H1 (cell line): ENCODE data around the gene ACVRL1. TPM values are rescaled to one million over a fixed set of nuclear protein-coding genes. Genes with fewer than 3 reads are reported as not detected.

ENCODE experiments used
- CTCF ChIA-PET: fragments of 300-600 bp; sonication (Branson Sonifier 250); formaldehyde crosslinking; loops from one replicate; lab custom pipeline; 2021; ENCODE audit not compliant: partially characterized antibody; lab: Charles Lee
- POLR2A ChIA-PET: fragments of 300-600 bp; sonication (Branson Sonifier 250); formaldehyde crosslinking; loops from one replicate; lab custom pipeline; 2021; ENCODE audit warnings: inconsistent platforms; ENCODE audit not compliant: partially characterized antibody; lab: Charles Lee
- DNase-seq, 2 experiments: peaks; one replicate each; pipeline versions ENCODE4 v3.0.0 to v3.0.0-alpha.2; 2010 to 2022; ENCODE audit warnings: low spot score in 2 of 2, low read depth in 1 of 2, mixed read lengths in 1 of 2
- FAIRE-seq: peaks from 2 replicates; lab custom pipeline; 2011; peaks lifted over from hg19 to GRCh38; lab: Jason Lieb, UNC
- H2AFZ ChIP-seq: 2 replicates; pipeline ENCODE4 v1.8.1; 2012; ENCODE audit warnings: low read length, inconsistent platforms
- H2AK5ac ChIP-seq: 2 replicates; pipeline ENCODE4 v1.6.1; 2013; ENCODE audit warnings: low read depth, low read length
- H2BK120ac ChIP-seq: replicated peaks from 2 replicates; pipeline ENCODE3; 2013; ENCODE audit warnings: low read depth, low read length, inconsistent platforms
- H2BK12ac ChIP-seq: 2 replicates; pipeline ENCODE4 v1.6.1; 2013; ENCODE audit warnings: low read depth, low read length
- H2BK15ac ChIP-seq: 2 replicates; pipeline ENCODE4 v1.6.1; 2013; ENCODE audit warnings: low read length
- H2BK20ac ChIP-seq: 2 replicates; pipeline ENCODE4 v1.6.1; 2013; ENCODE audit warnings: low read length
- H2BK5ac ChIP-seq: 2 replicates; pipeline ENCODE4 v1.6.1; 2013; ENCODE audit warnings: low read depth, low read length
- H3K14ac ChIP-seq: 2 replicates; pipeline ENCODE4 v1.6.1; 2013; ENCODE audit warnings: inconsistent platforms; ENCODE audit not compliant: insufficient read length
- H3K18ac ChIP-seq: 2 replicates; pipeline ENCODE4 v1.6.1; 2013; ENCODE audit warnings: low read length; ENCODE audit errors: extremely low read depth
- H3K23ac ChIP-seq: 2 replicates; pipeline ENCODE4 v1.6.1; 2013; ENCODE audit warnings: inconsistent platforms; ENCODE audit not compliant: insufficient read length
- H3K23me2 ChIP-seq: 2 replicates; pipeline ENCODE4 v1.6.1; 2013; ENCODE audit warnings: low read depth, low read length
- H3K27ac ChIP-seq: 2 replicates; pipeline ENCODE4 v1.6.1; 2011; ENCODE audit warnings: low read depth, low read length, inconsistent platforms
- H3K27me3 ChIP-seq, 4 experiments: replicated peaks in 1 of 4; 1 replicate in 1 of 4; 2 replicates in 3 of 4; pipeline versions ENCODE4 v1.6.1 to v1.8.1; 2011 to 2013; ENCODE audit warnings: low read length in 3 of 4, mild to moderate bottlenecking in 3 of 4, inconsistent platforms in 2 of 4, mixed read lengths in 2 of 4, moderate library complexity in 1 of 4; ENCODE audit not compliant: control insufficient read depth in 3 of 4, insufficient read depth in 3 of 4; ENCODE audit errors: extremely low read depth in 1 of 4
- H3K36me3 ChIP-seq, 4 experiments: 2 replicates each; pipeline versions ENCODE4 v1.6.1 to v1.8.1; 2011 to 2013; ENCODE audit warnings: mild to moderate bottlenecking in 4 of 4, low read length in 3 of 4, moderate library complexity in 2 of 4, control low read depth in 1 of 4, inconsistent platforms in 1 of 4; ENCODE audit not compliant: insufficient read depth in 4 of 4, control insufficient read depth in 2 of 4
- H3K4ac ChIP-seq: replicated peaks from 2 replicates; pipeline ENCODE3; 2013; ENCODE audit warnings: low read length, low read depth, mixed read lengths, inconsistent platforms; ENCODE audit not compliant: insufficient read length
- H3K4me1 ChIP-seq, 4 experiments: replicated peaks in 1 of 4; 1 replicate in 1 of 4; 2 replicates in 3 of 4; pipeline versions ENCODE4 v1.6.1 to v1.8.1; 2011 to 2013; ENCODE audit warnings: low read length in 3 of 4, inconsistent platforms in 2 of 4, mixed read lengths in 1 of 4; ENCODE audit not compliant: insufficient read depth in 4 of 4, control insufficient read depth in 3 of 4
- H3K4me2 ChIP-seq, 2 experiments: 2 replicates each; pipeline versions ENCODE4 v1.6.1 to v1.8.1; 2011 to 2013; ENCODE audit warnings: low read depth in 2 of 2, low read length in 2 of 2, control low read depth in 1 of 2, inconsistent platforms in 1 of 2, mild to moderate bottlenecking in 1 of 2; ENCODE audit not compliant: insufficient read depth in 1 of 2
- H3K4me3 ChIP-seq, 4 experiments: fragments of 200-600, 300-600 bp in 1 of 4; sonication (generic), shearing (Covaris generic), sonication (Bioruptor Twin) in 1 of 4; 2 replicates each; pipeline versions ENCODE4 v1.5.1 to v1.8.1; 2011 to 2016; ENCODE audit warnings: low read length in 4 of 4, low read depth in 3 of 4, control low read depth in 2 of 4, inconsistent platforms in 2 of 4, mild to moderate bottlenecking in 2 of 4, mixed read lengths in 1 of 4, moderate library complexity in 1 of 4; ENCODE audit not compliant: insufficient read depth in 2 of 4; ENCODE audit errors: extremely low read depth in 1 of 4
- H3K56ac ChIP-seq: replicated peaks from 2 replicates; pipeline ENCODE3; 2013; ENCODE audit warnings: low read depth, mild to moderate bottlenecking, mixed read lengths, low read length, inconsistent platforms; ENCODE audit not compliant: insufficient read length
- H3K79me1 ChIP-seq: 2 replicates; pipeline ENCODE4 v1.6.1; 2013; ENCODE audit warnings: low read depth, low read length, control low read depth
- H3K79me2 ChIP-seq, 2 experiments: 2 replicates each; pipeline versions ENCODE4 v1.6.1 to v1.8.1; 2012 to 2013; ENCODE audit warnings: low read length in 2 of 2, mild to moderate bottlenecking in 2 of 2, inconsistent platforms in 1 of 2; ENCODE audit not compliant: insufficient read depth in 2 of 2, control insufficient read depth in 1 of 2
- H3K9ac ChIP-seq, 4 experiments: replicated peaks in 1 of 4; 1 replicate in 1 of 4; 2 replicates in 3 of 4; pipeline versions ENCODE4 v1.6.1 to v1.8.1; 2011 to 2013; ENCODE audit warnings: low read depth in 3 of 4, low read length in 3 of 4, control low read depth in 2 of 4, mild to moderate bottlenecking in 2 of 4, moderate library complexity in 2 of 4, inconsistent platforms in 1 of 4; ENCODE audit errors: extremely low read depth in 1 of 4
- H3K9me3 ChIP-seq, 2 experiments: 2 replicates each; pipeline versions ENCODE4 v1.6.1 to v1.8.1; 2012 to 2013; ENCODE audit warnings: mild to moderate bottlenecking in 2 of 2, moderate library complexity in 2 of 2, control low read depth in 1 of 2, inconsistent platforms in 1 of 2, low read depth in 1 of 2, low read length in 1 of 2, mixed read lengths in 1 of 2; ENCODE audit not compliant: insufficient read depth in 2 of 2
- H4K20me1 ChIP-seq, 2 experiments: replicated peaks in 1 of 2; 2 replicates each; pipeline versions ENCODE3 to v1.8.1; 2011 to 2013; ENCODE audit warnings: inconsistent platforms in 2 of 2, low read length in 2 of 2, mild to moderate bottlenecking in 1 of 2; ENCODE audit not compliant: insufficient read depth in 2 of 2, control insufficient read depth in 1 of 2
- H4K5ac ChIP-seq: 2 replicates; pipeline ENCODE4 v1.6.1; 2013; ENCODE audit warnings: low read length, low read depth, mixed read lengths, inconsistent platforms; ENCODE audit not compliant: insufficient read length
- H4K8ac ChIP-seq: 2 replicates; pipeline ENCODE4 v1.8.0; 2013; ENCODE audit warnings: mild to moderate bottlenecking, moderate library complexity, low read length, inconsistent platforms; ENCODE audit not compliant: insufficient read depth; ENCODE audit errors: extremely low read depth
- H4K91ac ChIP-seq: replicated peaks from 2 replicates; pipeline ENCODE3; 2013; ENCODE audit warnings: low read length, mixed read lengths, inconsistent platforms; ENCODE audit not compliant: insufficient read length
- CBX5 ChIP-seq: fragments of 300-800, 300-1000 bp; sonication (generic); IDR thresholded peaks from 2 replicates; pipeline ENCODE4 v1.7.1; 2016; ENCODE audit warnings: antibody characterized with exemption, low read length, low read depth
- CTBP2 ChIP-seq: IDR thresholded peaks from 2 replicates; pipeline ENCODE4 v1.7.0; 2011; ENCODE audit warnings: borderline replicate concordance, mild to moderate bottlenecking, moderate library complexity, mixed read lengths, low read length; ENCODE audit not compliant: insufficient read depth, insufficient read length
- RXRA ChIP-seq: IDR thresholded peaks from 2 replicates; pipeline ENCODE4 v1.6.1; 2011; ENCODE audit warnings: low read depth, mild to moderate bottlenecking, low read length, moderate library complexity; ENCODE audit not compliant: insufficient read depth
- SIRT6 ChIP-seq: IDR thresholded peaks from one replicate; pipeline ENCODE4 v1.7.1; 2012; ENCODE audit warnings: low read length, inconsistent platforms
- TBP ChIP-seq: IDR thresholded peaks from 2 replicates; pipeline ENCODE4 v1.6.1; 2011; ENCODE audit warnings: low read depth, low read length, improper control_type of control experiment
- WGBS, 2 experiments: shearing (Covaris generic) in 1 of 2; methylation state at CpG; one replicate each; pipeline versions ENCODE4 v1.1.6 to v1.1.7; 2013 to 2015; ENCODE audit warnings: low lambda C conversion rate in 2 of 2, mixed read lengths in 2 of 2, inconsistent platforms in 1 of 2, low coverage in 1 of 2, missing lambda C conversion rate in 1 of 2; ENCODE audit not compliant: insufficient replicate concordance in 2 of 2, insufficient coverage in 1 of 2, insufficient read length in 1 of 2; ENCODE audit errors: extremely low coverage in 1 of 2, missing lambda C conversion rate in 1 of 2; 5-methylcytosine and 5-hydroxymethylcytosine counted together
- polyA plus RNA-seq, 7 experiments: library from polyadenylated mRNA; depleted of rRNA in 3 of 7; stranded (reverse) in 5 of 7; unstranded in 2 of 7; fragments of >200 nt in 5 of 7; fragments of 200-250 nt in 2 of 7; gene quantifications; 1 replicate in 5 of 7; 2 replicates in 1 of 7; 4 replicates in 1 of 7; pipeline versions ENCODE4 v1.2.1 to v1.2.3, GENCODE V29; 2011 to 2013; ENCODE audit warnings: missing spikeins in 2 of 7, mixed read lengths in 2 of 7
- total RNA-seq: library from RNA; stranded (reverse); fragmentation: NEBNext Ultra II Directional; extraction: Animal tissue kit (Norgen Biotek cat#: 25700); gene quantifications from 2 replicates; pipeline ENCODE4 v1.2.1, GENCODE V29; 2021

The ACVRL1 gene
- total and polyA plus RNA-seq, 2 of the 8 experiments (the other 6 are each of a cell fraction or from before 2014, with no cell fraction given): 0.09 to 0.35 TPM

DNA sequence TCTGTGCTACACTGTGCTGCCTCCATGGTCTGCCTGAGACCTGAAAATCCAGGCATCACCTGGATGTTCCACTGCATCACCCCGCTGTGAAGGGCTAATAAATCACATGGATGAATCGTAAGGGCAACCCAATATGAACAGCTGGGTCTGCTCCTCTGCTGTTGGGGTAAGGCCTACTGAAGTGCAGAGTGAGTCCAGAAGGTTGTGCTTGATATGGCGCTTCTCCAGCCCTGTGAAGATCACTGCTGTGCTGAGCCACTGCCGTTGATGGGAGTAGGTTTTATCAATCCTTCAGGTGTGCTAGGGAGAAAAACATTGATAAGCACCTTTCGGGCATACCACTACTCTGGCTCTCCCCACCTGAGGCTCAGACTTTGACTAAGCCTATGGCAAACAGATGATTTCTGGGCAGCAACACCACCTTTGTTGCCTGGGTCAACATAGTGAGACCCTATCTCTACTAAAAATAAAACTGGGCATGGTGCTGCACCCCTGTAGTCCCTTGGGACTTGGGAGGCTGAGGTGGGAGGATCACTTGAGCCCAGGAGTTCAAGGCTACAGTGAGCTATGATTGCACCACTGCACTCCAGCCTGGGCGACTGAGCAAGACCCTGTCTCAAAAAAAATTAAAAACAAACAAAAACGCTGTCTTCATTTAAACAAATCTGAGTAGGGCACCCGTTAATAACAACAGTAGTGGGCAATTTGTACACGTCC is 1.7 kb downstream of the ACVRL1 start:
- no peak overlapping the region for H4K5ac ChIP-seq
- H4K20me1 ChIP-seq: no peaks in the 10 kb centered on the region
- no peak overlapping the region for H3K14ac ChIP-seq
- ChIA-PET CTCF (interaction anchor here (0.8 to 12.7 kb wide), 6 partner anchors 9 to 111 kb away, joined by 3 to 234 read pairs (median 8); no protein-coding TSS in a partner anchor), POLR2A (interaction anchor here (1.1 to 1.2 kb wide), 2 partner anchors 9 to 14 kb away, joined by 3 read pairs; no protein-coding TSS in a partner anchor)
- H3K79me1 ChIP-seq: no peaks in the 10 kb centered on the region
- no peaks in the 10 kb centered on the region for H3K79me2 ChIP-seq
- no peaks in the 10 kb centered on the region; a peak in 2 of 7 replicates for H3K4me1 ChIP-seq
- TF ChIP-seq RXRA (no peak), TBP (peak; percentile 50; the same call in 1 of the 2 replicates), CTBP2 (no peak), SIRT6 (no peak), CBX5 (no peak)
- no peak overlapping the region for H3K27ac ChIP-seq
- no peak overlapping the region for H2BK15ac ChIP-seq
- no peak overlapping the region for H2AFZ ChIP-seq
- H3K4ac ChIP-seq: no peak overlapping the region
- no peak overlapping the region for H2BK120ac ChIP-seq
- no peak overlapping the region for H4K8ac ChIP-seq
- no peak overlapping the region for H3K23ac ChIP-seq
- H3K36me3 ChIP-seq: peaks cover 0 to 3% (median 0%) of the 10 kb centered on the region in 4 experiments; a peak in 1 of 8 replicates
- H3K56ac ChIP-seq: no peak overlapping the region
- H3K4me3 ChIP-seq: no peak overlapping the region
- H3K9ac ChIP-seq: no peak overlapping the region
- H3K18ac ChIP-seq: no peak overlapping the region
- DNase-seq (no peak), FAIRE-seq (no peak)
- H4K91ac ChIP-seq: no peak overlapping the region
- H2BK5ac ChIP-seq: no peak overlapping the region
- peaks cover 6% of the 10 kb centered on the region for H3K23me2 ChIP-seq
- peaks cover 4 to 28% (median 20%) of the 10 kb centered on the region in 4 experiments for H3K27me3 ChIP-seq
- H3K4me2 ChIP-seq: no peak overlapping the region
- H2BK20ac ChIP-seq: no peak overlapping the region
- 85% methylated on average over 9 of the region's 9 CpGs; no CpG with 5 or more reads in 1 of the 2 experiments for WGBS, 2 experiments
- H3K9me3 ChIP-seq: no peaks in the 10 kb centered on the region
- H2BK12ac ChIP-seq: no peak overlapping the region
- no peak overlapping the region for H2AK5ac ChIP-seq
